HG03060 (cell line): ENCODE data around the gene NOL6.
"Not testable (repeated sequence)": the region's sequence is repeated elsewhere in the genome, so short reads cannot be mapped to it uniquely, and the experiment has no call there.

Source experiments
- ATAC-seq: cut with Tn5 transposase; IDR thresholded peaks from one replicate; pipeline ENCODE4 v1.9.1; 2021; ENCODE audit warnings: low read depth, moderate number of reproducible peaks; ENCODE audit not compliant: unreplicated experiment

NOL6 gene

DNA sequence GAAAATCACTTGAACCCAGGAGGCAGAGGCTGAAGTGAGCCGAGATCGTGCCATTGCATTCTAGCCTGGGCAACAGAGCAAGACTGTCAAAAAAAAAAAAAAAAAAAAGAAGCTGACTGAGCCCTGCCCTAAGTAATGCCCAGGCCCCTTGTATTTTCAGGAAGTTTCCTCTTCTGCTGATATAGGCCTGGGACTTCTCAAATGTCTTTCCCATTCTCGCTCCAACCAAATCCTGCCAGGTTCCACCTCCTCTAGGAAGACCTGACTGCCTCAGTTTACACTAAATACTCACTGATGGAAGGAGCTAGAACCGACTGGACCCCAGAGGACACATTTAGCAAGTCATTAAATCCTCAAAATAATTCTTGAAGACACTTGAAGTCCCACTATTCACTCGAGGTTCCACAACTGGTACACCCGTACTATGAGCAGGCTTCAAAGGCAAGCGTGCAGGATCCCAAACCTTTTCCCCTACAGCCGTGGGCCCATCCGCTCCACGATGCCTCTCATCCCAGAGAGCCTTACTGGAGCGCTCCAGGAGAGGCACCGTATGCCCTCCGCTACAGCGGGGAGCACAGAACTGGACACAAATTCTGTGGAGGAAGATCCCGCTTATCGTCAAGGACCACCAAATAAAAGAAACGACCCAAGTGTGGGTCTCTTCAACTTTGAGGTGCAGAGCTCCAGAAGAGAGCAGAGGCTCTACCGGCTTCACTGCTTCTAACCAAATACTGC, 676 bp downstream of the NOL6 start:
- no peak for ATAC-seq

DNA sequence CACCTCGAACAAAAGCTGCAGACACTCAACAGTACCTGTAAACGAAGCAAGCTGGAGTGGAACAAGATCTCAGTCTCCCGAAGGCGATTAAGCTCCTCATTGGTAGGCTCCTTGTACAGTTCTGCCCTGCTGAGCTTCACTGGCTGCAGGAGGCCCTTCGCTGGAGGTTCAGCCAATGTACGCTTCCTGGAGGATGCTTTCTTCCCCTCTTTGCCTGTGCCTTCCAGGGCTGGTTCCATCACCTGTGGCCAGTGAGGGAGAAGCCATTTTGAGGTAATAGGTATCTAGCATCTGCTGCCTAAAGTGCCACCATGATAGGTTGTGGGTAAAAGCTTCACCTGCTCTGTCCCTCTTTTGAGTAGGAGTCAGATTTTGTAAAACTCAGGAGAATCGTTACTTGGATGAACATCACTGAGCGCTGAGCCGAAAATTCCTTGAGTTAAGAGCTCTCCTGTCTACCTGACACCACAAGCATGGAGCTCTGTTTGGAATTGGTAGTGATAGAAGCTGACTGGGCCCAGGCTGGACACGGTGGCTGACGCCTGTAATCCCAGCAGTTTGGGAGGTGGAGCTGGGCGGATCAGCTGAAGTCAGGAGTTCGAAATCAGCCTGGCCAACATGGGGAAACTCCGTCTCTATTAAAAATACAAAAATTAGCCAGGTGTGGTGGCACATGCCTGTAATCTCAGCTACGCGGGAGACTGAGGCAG, 1.4 kb downstream of the NOL6 start:
- ATAC-seq = no peak

GRCh38 chr9:33471361-33471760, 2.4 kb downstream of the NOL6 start:
- ATAC-seq = no peak

DNA sequence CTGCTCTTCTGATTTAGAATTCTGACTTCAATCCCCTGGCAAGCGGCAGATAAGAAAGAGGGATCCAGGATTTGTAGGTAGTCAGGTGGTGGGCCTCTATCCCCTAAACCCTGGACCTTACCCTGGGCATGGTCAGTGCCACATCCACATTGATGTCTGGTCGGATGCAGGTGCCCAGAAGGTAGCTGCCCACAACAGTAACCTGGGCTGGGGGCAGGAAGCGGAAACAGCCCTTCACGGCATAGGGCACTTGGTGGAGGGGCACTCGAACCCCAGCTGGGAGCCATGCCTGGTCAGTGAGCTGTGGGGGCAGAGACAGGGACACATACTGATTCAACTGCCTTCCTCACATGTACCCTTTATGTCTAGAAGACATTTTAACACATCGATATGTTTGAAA, 3.8 kb downstream of the NOL6 start:
- ATAC-seq = no peak

- no peak for ATAC-seq
Observed at GRCh38 chr9:33468797-33469621, 4.7 kb downstream of the NOL6 start.

- no peak for ATAC-seq
Observed at GRCh38 chr9:33468215-33468730, 5.5 kb downstream of the NOL6 start.

GRCh38 chr9:33467526-33467925, 6.2 kb downstream of the NOL6 start:
- ATAC-seq = no peak

GRCh38 chr9:33466565-33467495, 6.9 kb downstream of the NOL6 start:
- ATAC-seq = no peak

DNA sequence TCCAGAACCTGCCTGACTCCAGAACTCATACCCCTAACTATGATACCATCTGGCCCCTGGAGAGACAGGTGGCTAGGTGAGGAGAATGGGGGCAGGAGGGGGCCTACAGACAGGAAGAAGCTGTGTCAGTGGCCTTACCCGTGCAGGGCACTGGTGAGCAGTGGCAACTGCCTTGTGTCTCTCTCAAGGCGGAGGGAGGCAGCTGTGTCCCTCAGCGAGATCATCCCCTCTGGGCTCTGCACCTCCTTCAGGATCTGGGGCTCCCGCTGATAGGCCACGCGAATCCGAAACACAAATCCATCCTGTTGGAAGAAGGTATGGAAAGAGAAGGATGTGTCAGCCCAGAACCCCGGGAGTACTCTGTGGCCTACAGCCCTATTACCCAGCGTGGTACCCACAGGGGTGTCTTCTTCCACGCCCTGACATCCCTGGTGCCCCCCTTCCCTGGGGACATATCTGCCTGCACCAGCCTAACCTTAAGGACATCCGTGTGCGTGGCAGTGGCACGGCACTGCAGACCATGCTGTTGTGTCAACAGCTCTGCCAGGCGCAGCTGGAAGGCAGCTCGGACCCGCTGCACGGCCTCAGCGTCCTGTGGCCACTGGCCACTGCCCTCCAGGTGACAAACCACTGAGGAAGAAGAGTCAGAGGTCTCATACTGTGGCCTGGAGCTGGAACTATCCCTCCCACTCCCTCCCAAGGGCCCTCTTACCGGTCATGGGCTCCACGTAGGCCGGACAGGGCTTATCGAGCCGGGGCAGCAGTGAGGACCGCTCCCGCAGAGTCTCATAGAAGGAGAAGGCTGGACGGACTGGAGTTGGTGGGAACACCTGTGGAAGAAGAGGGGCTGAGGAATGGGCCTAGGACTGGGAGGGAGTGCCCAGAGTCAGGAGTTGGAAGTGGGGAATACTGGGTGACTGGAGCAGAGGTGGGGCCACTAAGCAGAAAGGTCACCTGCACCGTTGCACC, 7.8 kb downstream of the NOL6 start:
- ATAC-seq = no peak

DNA sequence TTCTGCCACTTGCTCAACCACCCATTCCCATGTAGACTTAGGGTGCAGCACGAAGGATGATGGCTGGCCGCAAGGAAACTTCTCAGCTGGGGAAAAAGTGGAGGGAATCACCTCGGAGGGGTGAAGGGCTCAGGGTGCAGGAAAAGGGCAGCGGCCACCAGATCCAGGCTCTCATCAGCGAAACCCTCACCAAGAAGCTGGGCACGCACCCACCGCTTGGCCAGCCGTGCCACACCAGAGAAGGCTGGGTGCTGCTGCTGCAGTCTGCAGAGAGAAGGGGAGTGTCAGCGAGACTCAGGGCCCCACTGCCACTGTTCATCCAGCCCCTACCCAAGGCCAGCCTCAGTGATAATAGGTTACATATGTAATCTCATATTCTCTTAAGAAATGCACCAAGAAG, 8.6 kb downstream of the NOL6 start:
- no peak for ATAC-seq

DNA sequence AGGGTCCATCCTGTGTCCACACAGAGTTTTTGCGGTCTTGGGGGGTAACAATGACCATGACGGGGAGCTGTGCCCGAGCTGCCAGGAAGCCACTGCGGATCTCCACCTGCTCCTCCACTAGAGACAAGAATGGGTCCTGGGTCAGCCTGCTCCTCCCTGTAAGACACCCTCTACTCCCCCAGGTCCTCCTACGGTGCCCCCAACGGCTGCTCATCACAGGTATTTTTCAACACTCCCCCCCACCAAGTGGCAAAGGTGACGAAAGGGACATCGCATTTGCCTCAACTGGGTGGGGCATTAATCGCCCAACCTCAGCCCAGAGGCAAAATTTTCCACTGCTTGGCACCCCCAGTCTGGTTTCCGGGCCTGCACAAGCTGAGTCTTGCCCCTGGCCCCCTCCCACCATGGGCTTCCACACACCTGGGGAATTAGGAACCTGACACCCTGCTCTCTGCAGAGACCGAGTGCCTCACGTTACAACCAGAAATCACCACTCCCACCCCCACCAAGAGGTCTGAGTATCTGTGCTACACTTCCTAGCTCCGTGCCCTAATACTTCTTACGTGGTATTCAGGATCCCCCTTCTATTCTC, 9.6 kb downstream of the NOL6 start:
- ATAC-seq = no peak

- ATAC-seq = no peak
Observed at GRCh38 chr9:33463151-33463550, 10.6 kb downstream of the NOL6 start.

- no peak for ATAC-seq
Observed at GRCh38 chr9:33461492-33461891, 12.2 kb downstream of the NOL6 start.

- ATAC-seq = no peak
Observed at GRCh38 chr9:33460854-33461253, 12.9 kb downstream of the NOL6 start.

- ATAC-seq = no peak
Observed at GRCh38 chr9:33459115-33459514, 14.6 kb downstream of the NOL6 start.

DNA sequence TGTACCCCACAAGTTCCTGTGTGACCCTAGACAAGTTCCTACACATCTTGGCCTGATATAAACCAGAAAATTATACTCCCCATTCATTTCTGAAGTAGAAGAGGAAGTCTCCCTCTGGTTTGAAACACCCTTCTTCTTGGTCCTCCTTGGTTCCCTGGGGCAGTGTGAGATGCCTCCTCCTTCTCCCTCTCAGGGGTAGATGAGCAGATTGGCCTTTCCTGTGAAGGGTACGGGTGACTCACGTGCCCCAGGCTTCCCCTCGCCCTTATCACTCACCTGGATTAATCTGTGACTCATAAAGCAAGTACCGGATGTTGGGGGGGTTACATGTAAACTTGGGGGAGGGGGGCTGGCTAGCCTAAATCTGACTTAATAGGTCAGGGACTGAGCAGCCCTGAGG, 15.3 kb downstream of the NOL6 start:
- no peak for ATAC-seq

DNA sequence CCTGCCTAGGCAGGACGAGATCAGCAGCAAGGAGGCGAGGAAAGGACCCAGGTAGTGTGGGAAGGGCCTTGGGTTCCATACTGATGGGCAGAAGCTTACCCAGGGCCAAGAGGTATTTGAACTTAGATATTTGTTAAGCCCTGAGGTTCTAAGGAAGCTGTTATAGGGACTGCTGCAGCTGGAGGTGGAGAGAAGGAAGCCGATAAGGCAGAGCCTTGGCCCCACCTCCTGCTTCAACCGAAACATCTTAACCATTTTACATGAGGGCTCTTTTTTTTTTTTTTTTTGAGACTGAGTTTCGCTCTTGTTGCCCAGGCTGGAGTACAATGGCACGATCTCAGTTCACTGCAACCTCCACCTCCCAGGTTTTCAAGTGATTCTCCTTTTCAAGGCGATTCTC, 17.8 kb downstream of the NOL6 start:
- ATAC-seq = no peak

- not testable (repeated sequence) for ATAC-seq
Observed at GRCh38 chr9:33455456-33455855, 18.3 kb downstream of the NOL6 start.

GRCh38 chr9:33454661-33455026, 19.1 kb downstream of the NOL6 start:
- ATAC-seq = not testable (repeated sequence)
